ENCODE measurements around the gene ARRDC5. TPM values are rescaled to one million over a fixed set of nuclear protein-coding genes. Genes with fewer than 3 reads are reported as not detected.
A peak's percentile ranks its signal among the peaks of the same experiment; 100 is the strongest.
"Not testable (repeated sequence)": the region's sequence is repeated elsewhere in the genome, so short reads cannot be mapped to it uniquely, and the experiment has no call there.

Gene ARRDC5
- total and polyA plus RNA-seq, 4 donors: 0.39 to 0.64 (median 0.53) TPM

- not testable (repeated sequence) for H3K36me3 ChIP-seq (ENCODE audit: control insufficient read depth in 4 of 4, insufficient read depth in 4 of 4, low read length in 4 of 4); H3K27me3 ChIP-seq (ENCODE audit: control insufficient read depth in 3 of 3, insufficient read depth in 3 of 3, low read length in 2 of 3); H3K4me3 ChIP-seq; ATAC-seq (ENCODE audit: insufficient read depth, low FRiP score); DNase-seq; H3K9ac ChIP-seq (ENCODE audit: insufficient read depth in 1 of 2, low read length in 2 of 2); H3K27ac ChIP-seq (ENCODE audit: low read depth in 1 of 2, low read length in 1 of 2); H3K9me3 ChIP-seq (ENCODE audit: control insufficient read depth in 4 of 4, insufficient read depth in 3 of 4, low read length in 3 of 4); H3K4me1 ChIP-seq (ENCODE audit: control insufficient read depth in 5 of 5, insufficient read depth in 5 of 5, low read length in 5 of 5)
- 84 to 87% methylated on average over 6 of the region's 6 CpGs for WGBS, 2 donors
Measured at GRCh38 chr19:4882874-4883273, 19.8 kb downstream of the ARRDC5 start.

DNA sequence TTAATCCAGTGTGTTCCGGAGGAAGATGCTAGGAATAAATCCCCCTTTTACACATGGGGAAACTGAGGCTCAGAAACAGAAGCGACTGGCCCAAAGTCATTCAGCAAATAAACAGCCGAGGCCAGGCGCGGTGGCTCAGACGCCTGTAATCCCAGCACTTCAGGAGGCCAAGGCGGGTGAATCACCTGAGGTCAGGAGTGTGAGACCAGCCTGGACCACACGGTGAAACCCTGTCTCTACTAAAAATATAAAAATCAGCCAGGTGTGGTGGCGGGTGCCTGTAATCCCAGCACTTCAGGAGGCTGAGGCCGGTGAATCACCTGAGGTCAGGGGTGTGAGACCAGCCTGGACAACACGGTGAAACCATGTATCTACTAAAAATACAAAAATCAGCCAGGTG is 23.7 kb downstream of the ARRDC5 start:
- Histone ChIP-seq H3K4me1 (ENCODE audit: control insufficient read depth in 5 of 5, insufficient read depth in 5 of 5, low read length in 5 of 5) (peaks cover 0 to 8% (median 3%) of the 10 kb centered on the region in 5 donors), H3K9me3 (ENCODE audit: control insufficient read depth in 4 of 4, insufficient read depth in 3 of 4, low read length in 3 of 4) (no peaks in the 10 kb centered on the region), H3K4me3 (no peak overlapping the region), H3K27ac (ENCODE audit: low read depth in 1 of 2, low read length in 1 of 2) (no peak overlapping the region), H3K9ac (ENCODE audit: insufficient read depth in 1 of 2, low read length in 2 of 2) (no peak overlapping the region), H3K36me3 (ENCODE audit: control insufficient read depth in 4 of 4, insufficient read depth in 4 of 4, low read length in 4 of 4) (no peaks in the 10 kb centered on the region), H3K27me3 (ENCODE audit: control insufficient read depth in 3 of 3, insufficient read depth in 3 of 3, low read length in 2 of 3) (no peaks in the 10 kb centered on the region)
- no peak for DNase-seq
- TF ChIP-seq, protein P1, sequence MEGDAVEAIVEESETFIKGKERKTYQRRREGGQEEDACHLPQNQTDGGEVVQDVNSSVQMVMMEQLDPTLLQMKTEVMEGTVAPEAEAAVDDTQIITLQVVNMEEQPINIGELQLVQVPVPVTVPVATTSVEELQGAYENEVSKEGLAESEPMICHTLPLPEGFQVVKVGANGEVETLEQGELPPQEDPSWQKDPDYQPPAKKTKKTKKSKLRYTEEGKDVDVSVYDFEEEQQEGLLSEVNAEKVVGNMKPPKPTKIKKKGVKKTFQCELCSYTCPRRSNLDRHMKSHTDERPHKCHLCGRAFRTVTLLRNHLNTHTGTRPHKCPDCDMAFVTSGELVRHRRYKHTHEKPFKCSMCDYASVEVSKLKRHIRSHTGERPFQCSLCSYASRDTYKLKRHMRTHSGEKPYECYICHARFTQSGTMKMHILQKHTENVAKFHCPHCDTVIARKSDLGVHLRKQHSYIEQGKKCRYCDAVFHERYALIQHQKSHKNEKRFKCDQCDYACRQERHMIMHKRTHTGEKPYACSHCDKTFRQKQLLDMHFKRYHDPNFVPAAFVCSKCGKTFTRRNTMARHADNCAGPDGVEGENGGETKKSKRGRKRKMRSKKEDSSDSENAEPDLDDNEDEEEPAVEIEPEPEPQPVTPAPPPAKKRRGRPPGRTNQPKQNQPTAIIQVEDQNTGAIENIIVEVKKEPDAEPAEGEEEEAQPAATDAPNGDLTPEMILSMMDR (IDR thresholded peaks at IDR 0.05; ENCODE audit: control extremely low read depth, extremely low read depth): no peak
- 91 to 92% methylated on average over 11 of the region's 11 CpGs for WGBS, 2 donors
- ATAC-seq (ENCODE audit: insufficient read depth, low FRiP score): no peak

DNA sequence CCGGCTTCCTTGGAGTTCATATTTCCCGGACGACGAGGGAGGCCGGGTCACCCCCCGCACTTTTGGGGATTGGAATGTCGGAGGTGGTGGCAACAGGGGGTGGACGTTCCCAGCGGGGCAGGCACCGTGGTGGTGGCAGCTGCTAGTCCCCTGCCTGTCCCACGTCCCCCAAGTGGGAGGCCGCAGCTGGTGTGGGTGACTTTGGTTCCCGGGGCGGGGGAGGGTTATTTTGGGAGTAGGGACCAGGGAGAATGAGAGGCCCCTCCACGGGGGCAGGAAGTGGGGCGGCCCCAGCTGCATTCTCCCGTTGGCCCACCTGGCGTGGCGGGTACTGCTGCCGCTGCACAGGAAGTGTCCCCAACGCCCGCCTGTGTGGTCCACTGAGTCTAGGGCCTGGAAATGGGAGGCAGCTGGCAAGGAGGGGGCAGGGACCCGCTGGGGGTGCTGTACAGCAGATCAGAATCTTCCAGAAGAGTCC is 24.2 kb downstream of the ARRDC5 start:
- TF ChIP-seq, protein P1 (IDR thresholded peaks at IDR 0.05; ENCODE audit: control extremely low read depth, extremely low read depth): no peak
- Histone ChIP-seq H3K27me3 (ENCODE audit: control insufficient read depth in 3 of 3, insufficient read depth in 3 of 3, low read length in 2 of 3) (no peaks in the 10 kb centered on the region), H3K27ac (ENCODE audit: low read depth in 1 of 2, low read length in 1 of 2) (no peak overlapping the region), H3K4me3 (no peak overlapping the region), H3K4me1 (ENCODE audit: control insufficient read depth in 5 of 5, insufficient read depth in 5 of 5, low read length in 5 of 5) (peaks cover 0 to 8% (median 3%) of the 10 kb centered on the region in 5 donors), H3K36me3 (ENCODE audit: control insufficient read depth in 4 of 4, insufficient read depth in 4 of 4, low read length in 4 of 4) (no peaks in the 10 kb centered on the region), H3K9ac (ENCODE audit: insufficient read depth in 1 of 2, low read length in 2 of 2) (no peak overlapping the region), H3K9me3 (ENCODE audit: control insufficient read depth in 4 of 4, insufficient read depth in 3 of 4, low read length in 3 of 4) (no peaks in the 10 kb centered on the region)
- 12 to 26% methylated on average over 23 of the region's 23 CpGs for WGBS, 2 donors
- DNase-seq (peak in 2 of 3 donors; percentile 24 to 37), ATAC-seq (ENCODE audit: insufficient read depth, low FRiP score) (no peak)

GRCh38 chr19:4877753-4878490 is 24.8 kb downstream of the ARRDC5 start:
- peaks cover 0 to 8% (median 3%) of the 10 kb centered on the region in 5 donors for H3K4me1 ChIP-seq (ENCODE audit: control insufficient read depth in 5 of 5, insufficient read depth in 5 of 5, low read length in 5 of 5)
- H3K4me3 ChIP-seq: no peak overlapping the region
- H3K36me3 ChIP-seq (ENCODE audit: control insufficient read depth in 4 of 4, insufficient read depth in 4 of 4, low read length in 4 of 4): no peaks in the 10 kb centered on the region
- WGBS, 2 donors: 56 to 59% methylated on average over 30 of the region's 30 CpGs
- H3K9ac ChIP-seq (ENCODE audit: insufficient read depth in 1 of 2, low read length in 2 of 2): no peak overlapping the region
- no peaks in the 10 kb centered on the region for H3K9me3 ChIP-seq (ENCODE audit: control insufficient read depth in 4 of 4, insufficient read depth in 3 of 4, low read length in 3 of 4)
- peak in 1 of 3 donors; percentile 22 for DNase-seq
- ATAC-seq (ENCODE audit: insufficient read depth, low FRiP score): no peak
- TF ChIP-seq, protein P1 (IDR thresholded peaks at IDR 0.05; ENCODE audit: control extremely low read depth, extremely low read depth): no peak
- H3K27me3 ChIP-seq (ENCODE audit: control insufficient read depth in 3 of 3, insufficient read depth in 3 of 3, low read length in 2 of 3): no peaks in the 10 kb centered on the region
- no peak overlapping the region for H3K27ac ChIP-seq (ENCODE audit: low read depth in 1 of 2, low read length in 1 of 2)
